Bronchial epithelial cell (primary cell): Measurements from ENCODE around the gene UNC93A. TPM values are rescaled to one million over a fixed set of nuclear protein-coding genes. Genes with fewer than 3 reads are reported as not detected.
"Not testable (repeated sequence)": the region's sequence is repeated elsewhere in the genome, so short reads cannot be mapped to it uniquely, and the experiment has no call there.

Experiments
- DNase-seq: peaks from one replicate; pipeline ENCODE4 v3.0.0-alpha.2; 2010; ENCODE audit warnings: low read depth
- FAIRE-seq: peaks from 2 replicates; lab custom pipeline; 2011; peaks lifted over from hg19 to GRCh38; lab: Jason Lieb, UNC
- H3K27me3 ChIP-seq: 2 replicates; pipeline ENCODE4 v1.5.1; 2011; ENCODE audit warnings: low read length; ENCODE audit not compliant: control insufficient read depth, insufficient read depth
- H3K36me3 ChIP-seq: 2 replicates; pipeline ENCODE4 v1.5.1; 2011; ENCODE audit warnings: low read length; ENCODE audit not compliant: control insufficient read depth, insufficient read depth
- H3K4me3 ChIP-seq: 2 replicates; pipeline ENCODE4 v1.5.1; 2011; ENCODE audit warnings: mild to moderate bottlenecking, low read depth, low read length, control low read depth
- total RNA-seq: library from RNA; depleted of rRNA; stranded (reverse); fragments of >200 nt; gene quantifications from 2 replicates; pipeline ENCODE4 v1.2.1, GENCODE V29; 2014
- TF ChIP-seq, protein P1 (sequence below): IDR thresholded peaks from 2 replicates; pipeline ENCODE4 v1.5.1; 2011; ENCODE audit warnings: mild to moderate bottlenecking, moderate library complexity, low read length, control low read depth, inconsistent platforms; ENCODE audit not compliant: insufficient read depth, severe bottlenecking

The UNC93A gene
- total RNA-seq, 1 donor from 2014 or later, result not detected

DNA sequence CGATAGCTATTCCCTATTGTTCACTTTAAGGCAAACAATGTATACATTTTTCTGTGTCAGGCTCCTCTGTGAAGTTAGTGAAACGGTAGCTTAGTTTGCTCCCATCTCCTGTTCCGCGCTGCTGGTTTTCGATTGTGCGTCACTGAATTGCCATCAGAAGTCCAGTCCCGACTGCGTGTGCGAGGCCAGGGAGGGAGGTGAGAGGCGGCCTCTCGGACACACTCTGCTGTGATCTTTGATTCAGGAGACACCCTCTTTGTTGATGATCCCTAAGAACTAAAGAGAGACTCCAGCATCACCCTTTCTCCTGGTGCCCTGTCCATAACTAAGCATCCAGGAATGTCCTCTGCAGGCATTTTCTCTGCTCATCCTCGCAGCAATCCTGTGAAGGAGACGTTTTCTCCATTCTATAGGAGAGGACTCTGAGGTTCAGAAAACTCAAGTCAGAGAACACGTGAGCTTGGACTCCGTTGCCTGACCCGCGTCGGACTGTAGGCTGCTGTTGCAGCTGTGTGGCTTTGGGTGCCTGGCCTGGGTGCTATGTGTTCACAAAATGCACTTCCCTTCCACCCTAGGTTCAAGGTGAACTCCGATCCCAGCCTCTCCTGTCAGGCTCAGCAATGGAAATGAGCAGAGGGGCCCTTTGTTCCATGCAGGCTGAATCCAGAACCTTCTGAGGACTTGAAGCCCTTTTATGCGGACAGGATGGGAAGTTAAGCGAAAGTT is 24.1 kb upstream of the UNC93A start:
- Histone ChIP-seq H3K4me3 (no peak overlapping the region), H3K27me3 (no peaks in the 10 kb centered on the region), H3K36me3 (no peaks in the 10 kb centered on the region)
- no peak for DNase-seq
- no peak for FAIRE-seq
- TF ChIP-seq, protein P1, sequence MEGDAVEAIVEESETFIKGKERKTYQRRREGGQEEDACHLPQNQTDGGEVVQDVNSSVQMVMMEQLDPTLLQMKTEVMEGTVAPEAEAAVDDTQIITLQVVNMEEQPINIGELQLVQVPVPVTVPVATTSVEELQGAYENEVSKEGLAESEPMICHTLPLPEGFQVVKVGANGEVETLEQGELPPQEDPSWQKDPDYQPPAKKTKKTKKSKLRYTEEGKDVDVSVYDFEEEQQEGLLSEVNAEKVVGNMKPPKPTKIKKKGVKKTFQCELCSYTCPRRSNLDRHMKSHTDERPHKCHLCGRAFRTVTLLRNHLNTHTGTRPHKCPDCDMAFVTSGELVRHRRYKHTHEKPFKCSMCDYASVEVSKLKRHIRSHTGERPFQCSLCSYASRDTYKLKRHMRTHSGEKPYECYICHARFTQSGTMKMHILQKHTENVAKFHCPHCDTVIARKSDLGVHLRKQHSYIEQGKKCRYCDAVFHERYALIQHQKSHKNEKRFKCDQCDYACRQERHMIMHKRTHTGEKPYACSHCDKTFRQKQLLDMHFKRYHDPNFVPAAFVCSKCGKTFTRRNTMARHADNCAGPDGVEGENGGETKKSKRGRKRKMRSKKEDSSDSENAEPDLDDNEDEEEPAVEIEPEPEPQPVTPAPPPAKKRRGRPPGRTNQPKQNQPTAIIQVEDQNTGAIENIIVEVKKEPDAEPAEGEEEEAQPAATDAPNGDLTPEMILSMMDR, result no peak

DNA sequence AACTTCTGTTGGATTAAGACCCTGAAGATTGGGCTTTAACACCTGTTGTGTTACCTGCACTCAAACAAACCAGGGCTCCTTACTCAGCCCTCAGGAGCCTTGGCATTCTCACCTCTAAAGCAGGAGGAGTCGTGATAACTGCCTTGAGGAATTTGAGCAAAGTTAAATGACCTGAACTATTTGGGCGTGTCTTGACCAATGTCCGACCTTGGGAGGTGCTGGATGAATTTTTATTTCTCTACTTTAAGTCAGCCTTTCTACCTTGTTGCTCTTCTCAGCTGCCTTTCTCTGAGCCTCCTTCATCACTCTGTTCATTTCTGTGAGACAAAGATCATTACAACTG is 23.6 kb upstream of the UNC93A start:
- not testable (repeated sequence) for H3K4me3 ChIP-seq, DNase-seq, H3K27me3 ChIP-seq, H3K36me3 ChIP-seq
- FAIRE-seq, result peak; percentile 93

DNA sequence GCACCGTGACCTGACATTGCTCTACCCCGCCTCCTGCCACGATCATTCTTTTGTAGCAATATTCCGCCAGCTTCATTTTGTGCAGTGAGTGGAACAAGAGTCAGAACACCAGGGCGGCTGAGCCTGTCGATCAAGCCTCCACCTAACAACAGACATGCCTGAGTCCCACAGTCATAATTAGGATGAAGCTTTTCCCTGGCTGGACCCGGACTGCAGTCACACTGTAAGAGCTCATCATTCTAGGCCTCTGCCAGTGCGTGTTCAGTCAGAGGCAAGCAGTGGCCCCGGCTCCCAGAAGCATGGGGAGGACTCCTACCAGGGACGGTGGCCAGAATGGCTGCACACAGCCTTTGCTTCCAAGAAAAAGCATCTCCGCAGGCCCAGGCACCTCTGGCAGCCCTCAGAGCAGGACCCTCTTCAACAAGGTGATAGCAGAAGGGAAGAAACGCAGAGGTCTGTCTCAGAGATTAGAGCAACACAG is 23.2 kb upstream of the UNC93A start:
- Histone ChIP-seq H3K4me3 (no peak overlapping the region), H3K36me3 (no peaks in the 10 kb centered on the region), H3K27me3 (no peaks in the 10 kb centered on the region)
- TF ChIP-seq, protein P1, result no peak
- DNase-seq (no peak), FAIRE-seq (peak; percentile 7)

DNA sequence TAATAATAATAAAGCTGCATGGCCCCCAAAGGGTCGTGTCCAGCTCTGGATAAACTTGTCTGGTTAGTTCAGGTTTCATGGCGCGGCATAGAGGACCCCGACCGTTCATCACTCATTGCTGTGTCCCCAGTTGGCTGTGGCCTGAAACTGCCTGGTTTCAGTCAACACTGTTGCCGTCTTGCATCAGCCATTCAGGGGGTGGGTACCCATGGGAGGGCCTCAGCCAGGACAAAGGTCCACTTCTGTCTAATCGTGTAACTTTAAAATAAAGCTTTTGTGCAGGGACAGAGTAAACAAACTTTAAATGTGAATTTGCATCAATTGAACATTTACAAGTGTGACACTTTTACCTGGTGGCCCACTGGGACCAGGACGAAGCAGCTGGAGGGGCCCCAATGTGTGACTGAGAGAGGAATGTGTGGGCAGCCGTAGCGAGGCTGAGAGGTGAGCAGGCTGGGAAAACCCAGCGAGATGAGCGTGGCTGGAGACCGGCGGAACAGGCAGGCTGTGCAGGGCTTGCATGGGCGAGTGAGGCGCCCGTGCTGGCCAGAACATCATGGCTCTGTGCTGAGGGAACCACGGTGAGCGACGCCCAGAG is 22.3 kb upstream of the UNC93A start:
- Histone ChIP-seq H3K27me3 (no peaks in the 10 kb centered on the region), H3K4me3 (no peak overlapping the region), H3K36me3 (no peaks in the 10 kb centered on the region)
- DNase-seq (no peak), FAIRE-seq (no peak)
- TF ChIP-seq, protein P1, result no peak

DNA sequence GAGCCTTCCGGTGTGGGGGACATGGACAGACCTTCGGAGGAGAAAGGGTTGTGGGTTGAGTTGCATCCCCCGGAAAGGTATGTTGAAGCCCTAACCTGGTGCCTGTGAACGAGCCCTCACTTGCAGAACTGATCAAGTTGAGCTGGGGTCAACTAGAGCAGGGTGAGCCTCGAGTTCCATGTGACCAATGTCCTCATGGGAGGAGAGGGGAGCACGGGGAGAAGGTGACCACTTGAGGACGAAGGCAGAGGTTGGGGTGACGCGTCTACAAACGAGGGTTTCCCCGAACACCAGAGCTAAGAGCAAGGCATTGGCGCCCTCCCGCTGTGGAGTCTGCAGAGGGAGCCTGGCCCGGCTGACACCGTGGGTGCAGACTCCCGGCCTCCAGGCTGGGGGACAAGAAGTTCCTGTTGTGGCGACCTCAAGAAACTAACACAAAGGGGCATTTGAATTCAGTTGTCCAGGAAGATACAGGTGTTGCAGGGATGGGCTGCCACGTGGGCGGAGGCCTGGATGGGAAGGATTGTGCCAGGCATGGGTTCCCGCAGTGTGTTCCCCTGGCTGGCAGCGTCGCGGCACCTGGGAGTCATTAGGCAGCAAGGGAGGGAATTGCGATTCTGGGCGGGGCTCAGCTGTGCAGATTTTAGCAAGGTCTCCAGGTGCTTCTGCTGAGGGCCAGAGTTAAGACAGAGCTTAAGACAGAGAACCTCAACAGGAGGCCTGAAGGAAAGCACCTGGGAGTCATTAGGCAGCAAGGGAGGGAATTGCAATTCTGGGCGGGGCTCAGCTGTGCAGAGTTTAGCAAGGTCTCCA is 20.4 kb upstream of the UNC93A start:
- DNase-seq (no peak), FAIRE-seq (no peak)
- H3K36me3 ChIP-seq, result no peaks in the 10 kb centered on the region
- TF ChIP-seq, protein P1, result no peak
- no peak overlapping the region for H3K4me3 ChIP-seq
- no peaks in the 10 kb centered on the region for H3K27me3 ChIP-seq

DNA sequence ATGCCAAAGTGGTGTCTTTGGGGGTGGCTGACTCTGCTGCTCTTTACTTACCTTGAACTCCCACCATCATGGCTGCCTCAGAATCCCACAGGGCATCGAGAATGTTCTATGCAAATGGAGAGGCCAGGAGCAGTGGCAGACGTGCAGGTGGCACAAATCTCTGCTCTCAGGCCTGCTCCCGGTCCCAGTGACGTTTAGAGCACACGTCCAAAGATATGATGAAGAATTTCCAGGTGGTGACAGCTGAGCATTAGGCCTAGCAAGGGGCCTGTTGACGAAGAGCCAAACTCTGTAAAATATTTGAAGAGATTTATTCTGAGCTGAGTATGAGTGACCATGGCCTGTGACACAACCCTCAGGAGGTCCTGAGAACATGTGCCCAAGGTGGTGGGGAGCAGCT is 19.0 kb upstream of the UNC93A start:
- Histone ChIP-seq H3K27me3 (no peaks in the 10 kb centered on the region), H3K36me3 (no peaks in the 10 kb centered on the region), H3K4me3 (no peak overlapping the region)
- no peak for DNase-seq
- TF ChIP-seq, protein P1, result no peak
- no peak for FAIRE-seq
